Neural cell (in vitro differentiated cells): ENCODE data around the gene FHIT. TPM values are rescaled to one million over a fixed set of nuclear protein-coding genes. Genes with fewer than 3 reads are reported as not detected.

Experiments used
- H2AFZ ChIP-seq: fragments of 200-600, 300-800 bp; sonication (generic), shearing (Covaris generic); 2 replicates; pipeline ENCODE4 v1.6.0; 2014; ENCODE audit warnings: low read depth, mild to moderate bottlenecking, antibody characterized with exemption, low read length, moderate library complexity
- H3F3A ChIP-seq: fragments of 200-600 bp; shearing (Covaris generic); 2 replicates; pipeline ENCODE4 v1.6.1; 2016; ENCODE audit warnings: mild to moderate bottlenecking, moderate library complexity, mixed read lengths, antibody characterized with exemption, low read length; ENCODE audit not compliant: insufficient read depth, poor library complexity, severe bottlenecking
- H3K27ac ChIP-seq: fragments of 200-600, 300-800 bp; sonication (generic), shearing (Covaris generic); 2 replicates; pipeline ENCODE4 v1.5.1; 2014; ENCODE audit warnings: mild to moderate bottlenecking, low read length, moderate library complexity
- H3K27me3 ChIP-seq: fragments of 300-800, 200-600 bp; sonication (generic), shearing (Covaris generic); 2 replicates; pipeline ENCODE4 v1.6.0; 2014; ENCODE audit warnings: mild to moderate bottlenecking, low read depth, low read length, moderate library complexity; ENCODE audit not compliant: insufficient read depth
- H3K36me3 ChIP-seq: fragments of 300-800, 200-600 bp; sonication (generic), shearing (Covaris generic); 2 replicates; pipeline ENCODE4 v1.5.1; 2014; ENCODE audit warnings: mild to moderate bottlenecking, antibody characterized with exemption, low read length, moderate library complexity; ENCODE audit not compliant: insufficient read depth
- H3K4me2 ChIP-seq: fragments of 300-800, 200-600 bp; sonication (generic), shearing (Covaris generic); 2 replicates; pipeline ENCODE4 v1.6.0; 2014; ENCODE audit warnings: mild to moderate bottlenecking, low read length
- H3K4me3 ChIP-seq: fragments of 300-800, 200-600 bp; sonication (generic), shearing (Covaris generic); 2 replicates; pipeline ENCODE4 v1.5.1; 2014; ENCODE audit warnings: mild to moderate bottlenecking, low read length, moderate library complexity
- H3K79me2 ChIP-seq: fragments of 200-600 bp; shearing (Covaris generic); replicated peaks from 2 replicates; pipeline ENCODE4 v1.6.0; 2014; ENCODE audit warnings: mild to moderate bottlenecking, low read length, moderate library complexity; ENCODE audit not compliant: insufficient read depth
- H3K9ac ChIP-seq: fragments of 300-800, 200-600 bp; sonication (generic), shearing (Covaris generic); 2 replicates; pipeline ENCODE4 v1.6.1; 2016; ENCODE audit warnings: mild to moderate bottlenecking, low read length, mixed read lengths
- H3K9me2 ChIP-seq: fragments of 200-600 bp; shearing (Covaris generic); 2 replicates; pipeline ENCODE4 v1.6.1; 2016; ENCODE audit warnings: mild to moderate bottlenecking, low read length, mixed read lengths; ENCODE audit not compliant: insufficient read depth
- H3K9me3 ChIP-seq: fragments of 200-600, 300-800 bp; sonication (generic), shearing (Covaris generic); 2 replicates; pipeline ENCODE4 v1.6.1; 2016; ENCODE audit warnings: mild to moderate bottlenecking, mixed run types, low read length, moderate library complexity, mixed read lengths
- H4K20me1 ChIP-seq: fragments of 200-600 bp; shearing (Covaris generic); 2 replicates; pipeline ENCODE4 v1.6.1; 2016; ENCODE audit warnings: mild to moderate bottlenecking, mixed run types; ENCODE audit not compliant: insufficient read depth
- CTCF ChIP-seq: fragments of 450-650 bp; IDR thresholded peaks from 2 replicates; pipeline ENCODE4 v1.5.1; 2014; ENCODE audit warnings: antibody characterized with exemption, mild to moderate bottlenecking, moderate library complexity; ENCODE audit not compliant: poor library complexity, severe bottlenecking
- EP300 ChIP-seq: fragments of 450-650 bp; conservative IDR thresholded peaks from 2 replicates; pipeline ENCODE4 v1.6.1; 2014; ENCODE audit warnings: antibody characterized with exemption, mild to moderate bottlenecking, moderate library complexity; ENCODE audit not compliant: poor library complexity, severe bottlenecking
- EZH2 ChIP-seq: fragments of 200-600, 300-800 bp; shearing (Covaris generic), sonication (generic); IDR thresholded peaks from 2 replicates; pipeline ENCODE4 v1.6.1; 2014; ENCODE audit warnings: antibody characterized with exemption, low read length, borderline replicate concordance, mild to moderate bottlenecking; ENCODE audit not compliant: insufficient read depth, poor library complexity, severe bottlenecking
- MXI1 ChIP-seq: fragments of 450-650 bp; conservative IDR thresholded peaks from 2 replicates; pipeline ENCODE4 v1.6.1; 2014; ENCODE audit warnings: antibody characterized with exemption, mild to moderate bottlenecking; ENCODE audit not compliant: poor library complexity, severe bottlenecking
- POLR2AphosphoS5 ChIP-seq: IDR thresholded peaks from 2 replicates; pipeline ENCODE4 v1.6.1; 2012
- RAD21 ChIP-seq: fragments of 450-650 bp; conservative IDR thresholded peaks from 2 replicates; pipeline ENCODE4 v1.6.1; 2014; ENCODE audit warnings: antibody characterized with exemption, mild to moderate bottlenecking, moderate library complexity
- REST ChIP-seq: IDR thresholded peaks from 2 replicates; pipeline ENCODE4 v1.6.1; 2012; ENCODE audit warnings: borderline replicate concordance
- SMC3 ChIP-seq: fragments of 450-650 bp; conservative IDR thresholded peaks from 2 replicates; pipeline ENCODE4 v1.6.1; 2014; ENCODE audit warnings: antibody characterized with exemption, mild to moderate bottlenecking, moderate library complexity; ENCODE audit not compliant: poor library complexity
- TAF1 ChIP-seq: IDR thresholded peaks from 2 replicates; pipeline ENCODE4 v1.6.1; 2012; ENCODE audit warnings: low read depth
- polyA plus RNA-seq: library from polyadenylated mRNA; depleted of rRNA; stranded (reverse); fragments of >200 nt; gene quantifications from 2 replicates; pipeline ENCODE4 v1.2.3, GENCODE V29; 2014

The FHIT gene
- polyA plus RNA-seq, 1 donor from 2014 or later, result not detected

- TF ChIP-seq POLR2AphosphoS5, result no peak
- TF ChIP-seq EZH2, result no peak
- TF ChIP-seq MXI1, result no peak
- TF ChIP-seq RAD21, result no peak
- TF ChIP-seq REST, result no peak
- TF ChIP-seq EP300, result no peak
- TF ChIP-seq CTCF, result no peak
- TF ChIP-seq SMC3, result no peak
- no peak for TF ChIP-seq TAF1
- no peaks in the 10 kb centered on the region for H3K9me3 ChIP-seq
Measured at GRCh38 chr3:61040618-61041017, 210.6 kb downstream of the FHIT start.

GRCh38 chr3:61035573-61035972, 215.7 kb downstream of the FHIT start:
- Histone ChIP-seq H3K4me3 (no peak overlapping the region), H3K9ac (no peak overlapping the region), H3K27ac (no peak overlapping the region), H3K9me2 (no peaks in the 10 kb centered on the region), H2AFZ (no peak overlapping the region), H3K4me2 (no peak overlapping the region), H4K20me1 (no peaks in the 10 kb centered on the region), H3K79me2 (no peaks in the 10 kb centered on the region), H3F3A (no peaks in the 10 kb centered on the region), H3K27me3 (no peaks in the 10 kb centered on the region), H3K36me3 (no peaks in the 10 kb centered on the region), H3K9me3 (no peaks in the 10 kb centered on the region)
- TF ChIP-seq POLR2AphosphoS5 (no peak), EZH2 (no peak)

More at GRCh38 chr3:61040618-61041017, 210.6 kb downstream of the FHIT start:
- H3K9ac ChIP-seq, result no peak overlapping the region
- no peaks in the 10 kb centered on the region for H3F3A ChIP-seq
- H3K4me2 ChIP-seq, result no peak overlapping the region
- H3K79me2 ChIP-seq, result no peaks in the 10 kb centered on the region
- no peak overlapping the region for H2AFZ ChIP-seq
- H3K4me3 ChIP-seq, result no peak overlapping the region
- no peaks in the 10 kb centered on the region for H3K27me3 ChIP-seq
- H4K20me1 ChIP-seq, result no peaks in the 10 kb centered on the region
- H3K9me2 ChIP-seq, result no peaks in the 10 kb centered on the region
- no peaks in the 10 kb centered on the region for H3K36me3 ChIP-seq
- no peak overlapping the region for H3K27ac ChIP-seq

- Histone ChIP-seq H3K9ac (no peak overlapping the region), H3K27me3 (no peaks in the 10 kb centered on the region), H3K9me2 (no peaks in the 10 kb centered on the region), H3K27ac (no peak overlapping the region), H3K4me3 (no peak overlapping the region), H2AFZ (no peak overlapping the region), H3F3A (no peaks in the 10 kb centered on the region), H4K20me1 (no peaks in the 10 kb centered on the region), H3K9me3 (no peaks in the 10 kb centered on the region), H3K4me2 (no peak overlapping the region), H3K36me3 (no peaks in the 10 kb centered on the region), H3K79me2 (no peaks in the 10 kb centered on the region)
- no peak for TF ChIP-seq CTCF
- no peak for TF ChIP-seq POLR2AphosphoS5
- no peak for TF ChIP-seq TAF1
- TF ChIP-seq REST, result no peak
- no peak for TF ChIP-seq EP300
- TF ChIP-seq EZH2, result no peak
- TF ChIP-seq RAD21, result no peak
- TF ChIP-seq MXI1, result no peak
- no peak for TF ChIP-seq SMC3
Measured at GRCh38 chr3:61032991-61033390, 218.3 kb downstream of the FHIT start.
